IMR-90 (cell line): ENCODE data around the gene NAT14.

Experiments used
- CTCF ChIP-seq: conservative IDR thresholded peaks from 2 replicates; pipeline ENCODE4 v1.5.1; 2012; ENCODE audit warnings: mild to moderate bottlenecking, low read depth, low read length, improper control_type of control experiment
- POLR2A ChIP-seq: IDR thresholded peaks from 2 replicates; pipeline ENCODE4 v1.6.1; 2012; ENCODE audit warnings: mild to moderate bottlenecking, low read depth, low read length

GRCh38 chr19:55482156-55482961 lies 2.6 kb upstream of the NAT14 start:
- TF ChIP-seq CTCF, result no peak
- TF ChIP-seq POLR2A, result no peak
